Measurements from ENCODE around the gene DSCAML1. TPM values are rescaled to one million over a fixed set of nuclear protein-coding genes. Genes with fewer than 3 reads are reported as not detected.

Gene DSCAML1
- total RNA-seq, 2 donors from 2014 or later = 0.21 to 0.92 TPM

GRCh38 chr11:117563556-117563955 lies 233.5 kb downstream of the DSCAML1 start:
- peaks cover 6% of the 10 kb centered on the region for H3K4me1 Mint-ChIP-seq
- DNase-seq (no peak), ATAC-seq (no peak)
- no peak overlapping the region for H3K4me3 Mint-ChIP-seq
- H3K9me3 ChIP-seq (ENCODE audit: control insufficient read depth, low read length, poor library complexity, severe bottlenecking) = no peaks in the 10 kb centered on the region
- H3K27ac Mint-ChIP-seq = no peak overlapping the region
- H3K36me3 Mint-ChIP-seq (ENCODE audit: low read depth) = no peaks in the 10 kb centered on the region
- H3K27me3 Mint-ChIP-seq = peaks cover 56% of the 10 kb centered on the region

GRCh38 chr11:117562136-117562535 lies 234.9 kb downstream of the DSCAML1 start:
- ATAC-seq (no peak), DNase-seq (no peak)
- Mint-ChIP-seq H3K27me3 (peaks cover 70% of the 10 kb centered on the region), H3K27ac (no peak overlapping the region), H3K4me3 (no peak overlapping the region), H3K36me3 (ENCODE audit: low read depth) (no peaks in the 10 kb centered on the region), H3K4me1 (peaks cover 6% of the 10 kb centered on the region)
- no peaks in the 10 kb centered on the region for H3K9me3 ChIP-seq (ENCODE audit: control insufficient read depth, low read length, poor library complexity, severe bottlenecking)

GRCh38 chr11:117560780-117561530 lies 236.1 kb downstream of the DSCAML1 start:
- Mint-ChIP-seq H3K4me3 (no peak overlapping the region), H3K27ac (no peak overlapping the region), H3K4me1 (peaks cover 3% of the 10 kb centered on the region), H3K27me3 (peaks cover 78% of the 10 kb centered on the region), H3K36me3 (ENCODE audit: low read depth) (no peaks in the 10 kb centered on the region)
- no peak for DNase-seq
- ATAC-seq = no peak
- H3K9me3 ChIP-seq (ENCODE audit: control insufficient read depth, low read length, poor library complexity, severe bottlenecking) = no peaks in the 10 kb centered on the region

- H3K27me3 Mint-ChIP-seq = peaks cover 78% of the 10 kb centered on the region
- H3K9me3 ChIP-seq (ENCODE audit: control insufficient read depth, low read length, poor library complexity, severe bottlenecking) = no peaks in the 10 kb centered on the region
- no peak for ATAC-seq
- no peak overlapping the region for H3K4me3 Mint-ChIP-seq
- H3K36me3 Mint-ChIP-seq (ENCODE audit: low read depth) = no peaks in the 10 kb centered on the region
- no peak overlapping the region for H3K27ac Mint-ChIP-seq
- DNase-seq = no peak
- peaks cover 3% of the 10 kb centered on the region for H3K4me1 Mint-ChIP-seq
These were observed 237.3 kb downstream of the DSCAML1 start for GRCh38 chr11:117559698-117560097.

- no peak for ATAC-seq
- Mint-ChIP-seq H3K4me3 (no peak overlapping the region), H3K27ac (no peak overlapping the region), H3K36me3 (ENCODE audit: low read depth) (no peaks in the 10 kb centered on the region), H3K4me1 (peaks cover 3% of the 10 kb centered on the region), H3K27me3 (peaks cover 71% of the 10 kb centered on the region)
- no peaks in the 10 kb centered on the region for H3K9me3 ChIP-seq (ENCODE audit: control insufficient read depth, low read length, poor library complexity, severe bottlenecking)
- no peak for DNase-seq
These were observed 239.7 kb downstream of the DSCAML1 start for GRCh38 chr11:117557361-117557760.

GRCh38 chr11:117554601-117555333 lies 242.2 kb downstream of the DSCAML1 start:
- peaks cover 4% of the 10 kb centered on the region for H3K4me1 Mint-ChIP-seq
- DNase-seq (no peak), ATAC-seq (no peak)
- no peak overlapping the region for H3K4me3 Mint-ChIP-seq
- peaks cover 79% of the 10 kb centered on the region for H3K27me3 Mint-ChIP-seq
- no peak overlapping the region for H3K27ac Mint-ChIP-seq
- H3K9me3 ChIP-seq (ENCODE audit: control insufficient read depth, low read length, poor library complexity, severe bottlenecking) = no peaks in the 10 kb centered on the region
- no peaks in the 10 kb centered on the region for H3K36me3 Mint-ChIP-seq (ENCODE audit: low read depth)

- ATAC-seq (no peak), DNase-seq (no peak)
- peaks cover 6% of the 10 kb centered on the region for H3K4me1 Mint-ChIP-seq
- peaks cover 76% of the 10 kb centered on the region for H3K27me3 Mint-ChIP-seq
- no peaks in the 10 kb centered on the region for H3K9me3 ChIP-seq (ENCODE audit: control insufficient read depth, low read length, poor library complexity, severe bottlenecking)
- no peak overlapping the region for H3K27ac Mint-ChIP-seq
- H3K4me3 Mint-ChIP-seq = no peak overlapping the region
- H3K36me3 Mint-ChIP-seq (ENCODE audit: low read depth) = no peaks in the 10 kb centered on the region
These were observed 244.4 kb downstream of the DSCAML1 start for GRCh38 chr11:117552626-117553025.

GRCh38 chr11:117551761-117552343 lies 245.2 kb downstream of the DSCAML1 start:
- H3K36me3 Mint-ChIP-seq (ENCODE audit: low read depth) = no peaks in the 10 kb centered on the region
- peaks cover 68% of the 10 kb centered on the region for H3K27me3 Mint-ChIP-seq
- ATAC-seq (no peak), DNase-seq (no peak)
- peaks cover 6% of the 10 kb centered on the region for H3K4me1 Mint-ChIP-seq
- H3K27ac Mint-ChIP-seq = no peak overlapping the region
- no peak overlapping the region for H3K4me3 Mint-ChIP-seq
- H3K9me3 ChIP-seq (ENCODE audit: control insufficient read depth, low read length, poor library complexity, severe bottlenecking) = no peaks in the 10 kb centered on the region

- ATAC-seq = no peak
- Mint-ChIP-seq H3K27me3 (peaks cover 54% of the 10 kb centered on the region), H3K4me1 (peaks cover 6% of the 10 kb centered on the region), H3K4me3 (no peak overlapping the region), H3K27ac (no peak overlapping the region), H3K36me3 (ENCODE audit: low read depth) (no peaks in the 10 kb centered on the region)
- H3K9me3 ChIP-seq (ENCODE audit: control insufficient read depth, low read length, poor library complexity, severe bottlenecking) = no peaks in the 10 kb centered on the region
- no peak for DNase-seq
These were observed 246.6 kb downstream of the DSCAML1 start for GRCh38 chr11:117550466-117550865.

- no peaks in the 10 kb centered on the region for H3K9me3 ChIP-seq (ENCODE audit: control insufficient read depth, low read length, poor library complexity, severe bottlenecking)
- peaks cover 6% of the 10 kb centered on the region for H3K4me1 Mint-ChIP-seq
- H3K27ac Mint-ChIP-seq = no peak overlapping the region
- no peak for DNase-seq
- no peak for ATAC-seq
- H3K27me3 Mint-ChIP-seq = peaks cover 46% of the 10 kb centered on the region
- H3K4me3 Mint-ChIP-seq = no peak overlapping the region
- no peaks in the 10 kb centered on the region for H3K36me3 Mint-ChIP-seq (ENCODE audit: low read depth)
These were observed 247.6 kb downstream of the DSCAML1 start for GRCh38 chr11:117549417-117549816.

GRCh38 chr11:117548876-117549275 lies 248.1 kb downstream of the DSCAML1 start:
- H3K36me3 Mint-ChIP-seq (ENCODE audit: low read depth) = no peaks in the 10 kb centered on the region
- peaks cover 6% of the 10 kb centered on the region for H3K4me1 Mint-ChIP-seq
- DNase-seq (no peak), ATAC-seq (no peak)
- H3K27me3 Mint-ChIP-seq = peaks cover 45% of the 10 kb centered on the region
- no peak overlapping the region for H3K27ac Mint-ChIP-seq
- no peaks in the 10 kb centered on the region for H3K9me3 ChIP-seq (ENCODE audit: control insufficient read depth, low read length, poor library complexity, severe bottlenecking)
- H3K4me3 Mint-ChIP-seq = no peak overlapping the region

- no peak overlapping the region for H3K4me3 Mint-ChIP-seq
- ATAC-seq (no peak), DNase-seq (no peak)
- H3K27me3 Mint-ChIP-seq = peaks cover 39% of the 10 kb centered on the region
- no peaks in the 10 kb centered on the region for H3K36me3 Mint-ChIP-seq (ENCODE audit: low read depth)
- H3K9me3 ChIP-seq (ENCODE audit: control insufficient read depth, low read length, poor library complexity, severe bottlenecking) = no peaks in the 10 kb centered on the region
- no peak overlapping the region for H3K27ac Mint-ChIP-seq
- peaks cover 6% of the 10 kb centered on the region for H3K4me1 Mint-ChIP-seq
These were observed 249.1 kb downstream of the DSCAML1 start for GRCh38 chr11:117547946-117548345.

GRCh38 chr11:117547195-117547850 lies 249.7 kb downstream of the DSCAML1 start:
- DNase-seq = no peak
- ATAC-seq = no peak
- H3K9me3 ChIP-seq (ENCODE audit: control insufficient read depth, low read length, poor library complexity, severe bottlenecking) = no peaks in the 10 kb centered on the region
- Mint-ChIP-seq H3K27me3 (peaks cover 39% of the 10 kb centered on the region), H3K36me3 (ENCODE audit: low read depth) (no peaks in the 10 kb centered on the region), H3K4me1 (peaks cover 6% of the 10 kb centered on the region), H3K27ac (no peak overlapping the region), H3K4me3 (no peak overlapping the region)

All from T-helper 17 cell (primary cell).